ENCODE data around the gene B4GALT5. TPM values are rescaled to one million over a fixed set of nuclear protein-coding genes. Genes with fewer than 3 reads are reported as not detected.

B4GALT5 gene
- total and polyA plus RNA-seq, 2 donors (not counting 1 experiment from before 2014, with no cell fraction given), result 21.0 to 28.0 TPM

DNA sequence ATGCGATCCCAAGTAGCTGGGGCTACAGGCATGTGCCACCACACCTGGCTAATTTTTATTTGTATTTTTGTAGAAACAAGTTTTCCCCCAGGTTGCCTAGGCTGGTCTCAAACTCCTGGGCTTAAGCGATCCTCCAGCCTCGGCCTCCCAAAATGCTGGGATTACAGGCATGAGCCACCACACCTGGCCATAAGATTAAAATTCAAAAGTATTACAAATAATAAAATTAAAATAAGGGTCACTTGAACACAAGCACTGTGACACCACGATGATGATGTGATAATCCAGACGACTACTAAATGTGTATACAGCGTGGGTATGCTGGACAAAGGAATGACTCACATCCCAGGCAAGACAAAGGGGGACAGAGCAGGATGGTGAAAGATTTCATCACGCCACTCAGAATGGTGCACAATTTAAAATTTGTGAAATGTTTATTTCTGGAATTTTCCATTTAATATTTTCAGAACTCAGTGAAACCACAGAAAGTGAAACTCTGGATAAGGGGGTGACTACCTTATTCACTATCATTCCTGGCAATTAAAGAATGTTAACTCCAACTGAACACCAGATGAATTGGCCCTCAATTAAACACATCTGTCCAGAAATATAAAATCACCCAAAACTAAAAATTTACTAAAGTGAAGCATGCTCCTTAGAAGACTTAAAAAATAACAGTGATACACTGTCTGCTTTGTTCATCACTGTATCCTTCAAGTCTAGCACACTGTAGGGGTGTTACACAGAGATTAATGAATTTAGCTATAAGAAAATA, 13.1 kb downstream of the B4GALT5 start:
- H2AFZ ChIP-seq (ENCODE audit: low read length), result no peak overlapping the region
- H3K4me3 ChIP-seq (replicated peaks in 1 of 4; ENCODE audit: control extremely low read depth in 1 of 4, insufficient read depth in 1 of 4, low read depth in 3 of 4, low read length in 4 of 4), result no peak overlapping the region
- H4K20me1 ChIP-seq (ENCODE audit: control insufficient read depth, extremely low read depth, insufficient read depth, low read length), result no peaks in the 10 kb centered on the region
- peak overlapping the region; percentile 49 for H3K4me2 ChIP-seq (ENCODE audit: extremely low read depth, insufficient read depth, low read length)
- H3K9me3 ChIP-seq (ENCODE audit: control insufficient read depth, insufficient read depth, low read depth, low read length), result no peaks in the 10 kb centered on the region
- peaks cover 59% of the 10 kb centered on the region for H3K79me2 ChIP-seq (ENCODE audit: control insufficient read depth, insufficient read depth, low read length)
- peaks cover 5% of the 10 kb centered on the region for H3K4me1 ChIP-seq (ENCODE audit: control insufficient read depth, extremely low read depth, insufficient read depth, low read length)
- H3K36me3 ChIP-seq (ENCODE audit: control insufficient read depth, insufficient read depth, low read length), result no peaks in the 10 kb centered on the region
- H3K9ac ChIP-seq (ENCODE audit: insufficient read depth, low read length), result no peak overlapping the region
- no peak overlapping the region for H3K27ac ChIP-seq (ENCODE audit: insufficient read depth, low read length)
- peak; percentile 77 to 85 for DNase-seq (ENCODE audit: low read depth in 2 of 2)
- H3K27me3 ChIP-seq (ENCODE audit: control insufficient read depth, insufficient read depth, low read length), result no peaks in the 10 kb centered on the region
- no peak for TF ChIP-seq EZH2 (IDR thresholded peaks at IDR 0.05; ENCODE audit: low read length, missing control alignments)
- TF ChIP-seq CTCF (conservative IDR thresholded peaks at IDR 0.05 in 1 of 2, IDR thresholded peaks at IDR 0.05 in 1 of 2; ENCODE audit: low read depth in 1 of 2, low read length in 2 of 2), result no peak

- Histone ChIP-seq H4K20me1 (ENCODE audit: control insufficient read depth, extremely low read depth, insufficient read depth, low read length) (no peaks in the 10 kb centered on the region), H3K27ac (ENCODE audit: insufficient read depth, low read length) (no peak overlapping the region)
These were observed 14.3 kb downstream of the B4GALT5 start for GRCh38 chr20:49699200-49699992.

More at GRCh38 chr20:49699200-49699992, 14.3 kb downstream of the B4GALT5 start:
- Histone ChIP-seq H3K9me3 (ENCODE audit: control insufficient read depth, insufficient read depth, low read depth, low read length) (no peaks in the 10 kb centered on the region), H3K27me3 (ENCODE audit: control insufficient read depth, insufficient read depth, low read length) (no peaks in the 10 kb centered on the region), H3K36me3 (ENCODE audit: control insufficient read depth, insufficient read depth, low read length) (no peaks in the 10 kb centered on the region), H3K4me3 (replicated peaks in 1 of 4; ENCODE audit: control extremely low read depth in 1 of 4, insufficient read depth in 1 of 4, low read depth in 3 of 4, low read length in 4 of 4) (no peak overlapping the region), H3K4me2 (ENCODE audit: extremely low read depth, insufficient read depth, low read length) (no peak overlapping the region), H3K79me2 (ENCODE audit: control insufficient read depth, insufficient read depth, low read length) (peaks cover 57% of the 10 kb centered on the region), H2AFZ (ENCODE audit: low read length) (no peak overlapping the region), H3K9ac (ENCODE audit: insufficient read depth, low read length) (no peak overlapping the region), H3K4me1 (ENCODE audit: control insufficient read depth, extremely low read depth, insufficient read depth, low read length) (peaks cover 5% of the 10 kb centered on the region)
- peak; percentile 26 to 87 for DNase-seq (ENCODE audit: low read depth in 2 of 2)
- TF ChIP-seq EZH2 (IDR thresholded peaks at IDR 0.05; ENCODE audit: low read length, missing control alignments), result no peak
- TF ChIP-seq CTCF (conservative IDR thresholded peaks at IDR 0.05 in 1 of 2, IDR thresholded peaks at IDR 0.05 in 1 of 2; ENCODE audit: low read depth in 1 of 2, low read length in 2 of 2), result no peak

Data from fibroblast of lung (primary cell).